HL-60 (cell line): ENCODE measurements around the gene TERB1.

Experiments
- DNase-seq, 2 experiments: peaks; one replicate each; pipeline ENCODE4 v3.0.0-alpha.2; 2010 to 2020; ENCODE audit warnings: low read depth in 1 of 2, low spot score in 1 of 2
- H3K27ac ChIP-seq: fragments of 250-450 bp; sonication (Bioruptor Pico); replicated peaks from 2 replicates; pipeline ENCODE4 v1.5.1; 2020; ENCODE audit warnings: mild to moderate bottlenecking, moderate library complexity
- H3K27me3 ChIP-seq: fragments of 250-450 bp; sonication (Bioruptor Pico); 2 replicates; pipeline ENCODE4 v1.5.1; 2021; ENCODE audit warnings: mild to moderate bottlenecking, moderate library complexity; ENCODE audit not compliant: insufficient read depth, poor library complexity, severe bottlenecking
- H3K4me3 ChIP-seq: replicated peaks from 2 replicates; pipeline ENCODE4 v1.5.1; 2011; ENCODE audit warnings: mild to moderate bottlenecking, control low read depth, low read length; ENCODE audit not compliant: insufficient read depth
- CTCF ChIP-seq: IDR thresholded peaks from one replicate; pipeline ENCODE4 v1.5.1; 2011; ENCODE audit warnings: low read length, control low read depth, inconsistent platforms; ENCODE audit not compliant: insufficient read depth
- GABPA ChIP-seq: IDR thresholded peaks from 2 replicates; pipeline ENCODE4 v1.6.1; 2012; ENCODE audit warnings: low read depth
- POLR2AphosphoS5 ChIP-seq: IDR thresholded peaks from 2 replicates; pipeline ENCODE4 v1.6.1; 2012; ENCODE audit warnings: low read depth
- REST ChIP-seq: IDR thresholded peaks from 2 replicates; pipeline ENCODE4 v1.6.1; 2012; ENCODE audit warnings: low read depth; ENCODE audit not compliant: insufficient replicate concordance
- SPI1 ChIP-seq: IDR thresholded peaks from 2 replicates; pipeline ENCODE4 v1.6.1; 2012; ENCODE audit warnings: low read depth, mild to moderate bottlenecking, borderline replicate concordance

Gene TERB1

GRCh38 chr16:66834746-66835145 is 33.4 kb upstream of the TERB1 start:
- H3K27ac ChIP-seq, result no peak overlapping the region
- H3K4me3 ChIP-seq, result no peak overlapping the region
- H3K27me3 ChIP-seq, result no peaks in the 10 kb centered on the region
- DNase-seq, result no peak
- TF ChIP-seq REST, result no peak
- no peak for TF ChIP-seq GABPA
- no peak for TF ChIP-seq SPI1
- TF ChIP-seq CTCF, result no peak
- TF ChIP-seq POLR2AphosphoS5, result no peak

- H3K27me3 ChIP-seq, result no peaks in the 10 kb centered on the region
- TF ChIP-seq CTCF (no peak), REST (no peak), GABPA (no peak), SPI1 (no peak), POLR2AphosphoS5 (no peak)
- H3K4me3 ChIP-seq, result no peak overlapping the region
- DNase-seq, result no peak
- no peak overlapping the region for H3K27ac ChIP-seq
These were observed 31.4 kb upstream of the TERB1 start for GRCh38 chr16:66832661-66833305.

GRCh38 chr16:66832190-66832589 is 30.8 kb upstream of the TERB1 start:
- no peak overlapping the region for H3K4me3 ChIP-seq
- H3K27me3 ChIP-seq, result no peaks in the 10 kb centered on the region
- TF ChIP-seq REST (no peak), POLR2AphosphoS5 (no peak), GABPA (no peak), SPI1 (no peak), CTCF (no peak)
- no peak for DNase-seq
- no peak overlapping the region for H3K27ac ChIP-seq
